NT2/D1 (cell line): ENCODE measurements around the gene MRPS6.

Experiments used
- DNase-seq: peaks from one replicate; pipeline ENCODE4 v3.0.0-alpha.2; 2011; ENCODE audit warnings: low read depth, low spot score
- H3K27me3 ChIP-seq: 2 replicates; pipeline ENCODE4 v1.6.0; 2011; ENCODE audit warnings: mild to moderate bottlenecking; ENCODE audit not compliant: insufficient read length, insufficient read depth
- H3K36me3 ChIP-seq: 2 replicates; pipeline ENCODE4 v1.6.1; 2011; ENCODE audit warnings: mild to moderate bottlenecking, low read length, mixed read lengths; ENCODE audit not compliant: insufficient read depth, insufficient read length
- H3K4me1 ChIP-seq: 2 replicates; pipeline ENCODE4 v1.5.1; 2011; ENCODE audit not compliant: insufficient read depth, insufficient read length
- H3K4me3 ChIP-seq: 2 replicates; pipeline ENCODE4 v1.5.1; 2011; ENCODE audit warnings: low read depth; ENCODE audit not compliant: insufficient read length
- H3K9ac ChIP-seq: 2 replicates; pipeline ENCODE4 v1.6.0; 2011; ENCODE audit warnings: low read depth; ENCODE audit not compliant: insufficient read length
- H3K9me3 ChIP-seq: 2 replicates; pipeline ENCODE4 v1.5.1; 2011; ENCODE audit warnings: mild to moderate bottlenecking, low read length; ENCODE audit not compliant: insufficient read depth
- SUZ12 ChIP-seq: IDR thresholded peaks from 2 replicates; pipeline ENCODE4 v1.6.1; 2011; ENCODE audit not compliant: insufficient read length, insufficient read depth; ENCODE audit errors: extremely low read depth
- YY1 ChIP-seq: IDR thresholded peaks from 2 replicates; pipeline ENCODE4 v1.6.1; 2011; ENCODE audit not compliant: insufficient read length, insufficient read depth
- ZNF274 ChIP-seq: IDR thresholded peaks from 2 replicates; pipeline ENCODE4 v1.6.1; 2011; ENCODE audit warnings: mild to moderate bottlenecking, low read depth, low read length

MRPS6 gene

GRCh38 chr21:34148419-34148804 lies 75.0 kb downstream of the MRPS6 start:
- TF ChIP-seq ZNF274 (no peak), YY1 (no peak), SUZ12 (no peak)
- no peak for DNase-seq
- H3K9me3 ChIP-seq = peaks cover 39% of the 10 kb centered on the region
- H3K36me3 ChIP-seq = peaks cover 25% of the 10 kb centered on the region
- no peak overlapping the region for H3K9ac ChIP-seq
- H3K4me1 ChIP-seq = no peaks in the 10 kb centered on the region
- H3K27me3 ChIP-seq = no peaks in the 10 kb centered on the region
- no peak overlapping the region for H3K4me3 ChIP-seq

- H3K9me3 ChIP-seq = peaks cover 33% of the 10 kb centered on the region
- no peaks in the 10 kb centered on the region for H3K27me3 ChIP-seq
- no peak overlapping the region for H3K4me3 ChIP-seq
- TF ChIP-seq SUZ12 (no peak), YY1 (no peak), ZNF274 (no peak)
- no peaks in the 10 kb centered on the region for H3K4me1 ChIP-seq
- peaks cover 20% of the 10 kb centered on the region for H3K36me3 ChIP-seq
- DNase-seq = no peak
- H3K9ac ChIP-seq = no peak overlapping the region
Observed at GRCh38 chr21:34148826-34149558, 75.6 kb downstream of the MRPS6 start.

GRCh38 chr21:34152500-34152899 lies 79.1 kb downstream of the MRPS6 start:
- H3K9me3 ChIP-seq = peaks cover 8% of the 10 kb centered on the region; the same call in 1 of the 2 replicates
- no peak overlapping the region for H3K9ac ChIP-seq
- no peak overlapping the region for H3K4me3 ChIP-seq
- TF ChIP-seq ZNF274 (no peak), YY1 (no peak)
- H3K36me3 ChIP-seq = no peaks in the 10 kb centered on the region
- H3K4me1 ChIP-seq = no peaks in the 10 kb centered on the region
- no peak for DNase-seq
- no peaks in the 10 kb centered on the region for H3K27me3 ChIP-seq

GRCh38 chr21:34154878-34155277 lies 81.5 kb downstream of the MRPS6 start:
- TF ChIP-seq SUZ12 (no peak), YY1 (no peak), ZNF274 (no peak)
- Histone ChIP-seq H3K27me3 (no peaks in the 10 kb centered on the region), H3K4me3 (no peak overlapping the region), H3K36me3 (peaks cover under 1% of the 10 kb centered on the region), H3K9ac (no peak overlapping the region), H3K4me1 (no peaks in the 10 kb centered on the region), H3K9me3 (peaks cover 26% of the 10 kb centered on the region)
- DNase-seq = no peak

DNA sequence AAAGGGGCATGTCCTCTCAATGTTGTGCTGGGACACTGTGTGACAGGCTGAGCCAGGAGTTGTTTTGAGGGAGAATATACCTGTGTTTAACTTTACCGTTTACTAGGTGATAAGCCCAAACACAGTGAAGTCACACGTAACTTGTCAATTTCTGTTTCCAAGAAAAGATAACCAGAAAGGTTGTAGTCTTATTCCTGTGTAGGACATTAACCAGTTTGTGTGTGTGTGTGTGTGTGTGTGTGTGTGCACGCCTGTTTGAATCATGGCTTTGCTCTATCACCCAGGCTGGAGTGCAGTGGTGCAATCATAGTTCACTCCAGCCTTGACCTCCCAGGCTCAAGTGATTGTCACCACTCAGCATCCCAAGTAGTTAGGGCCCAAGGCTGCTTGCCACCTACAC lies 83.6 kb downstream of the MRPS6 start:
- Histone ChIP-seq H3K4me1 (no peaks in the 10 kb centered on the region), H3K9me3 (peaks cover 21% of the 10 kb centered on the region), H3K9ac (no peak overlapping the region), H3K27me3 (no peaks in the 10 kb centered on the region), H3K36me3 (peaks cover 3% of the 10 kb centered on the region), H3K4me3 (no peak overlapping the region)
- DNase-seq = no peak
- TF ChIP-seq YY1 (no peak), ZNF274 (no peak), SUZ12 (no peak)

DNA sequence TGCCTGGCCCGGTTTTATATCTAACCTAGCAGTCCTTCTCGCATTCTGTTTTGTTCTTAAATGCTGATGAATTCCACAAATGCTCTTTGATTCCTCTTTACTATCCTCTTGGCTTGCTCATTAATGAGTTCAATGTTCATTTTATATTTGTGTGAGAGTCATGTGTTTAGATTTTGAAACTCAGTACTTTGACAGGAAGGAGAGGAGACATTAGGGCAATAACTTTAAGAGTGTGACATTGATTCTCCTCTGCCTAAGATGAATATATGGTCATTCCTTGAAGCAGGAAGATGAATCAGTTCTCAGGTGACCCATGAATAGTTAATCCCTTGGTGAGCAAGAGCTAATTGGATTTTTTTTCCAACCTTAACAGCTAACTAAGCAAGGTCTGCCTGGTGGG lies 84.1 kb downstream of the MRPS6 start:
- H3K9me3 ChIP-seq = peaks cover 26% of the 10 kb centered on the region
- no peak for TF ChIP-seq SUZ12
- TF ChIP-seq ZNF274 = no peak
- H3K27me3 ChIP-seq = no peaks in the 10 kb centered on the region
- H3K4me3 ChIP-seq = no peak overlapping the region
- no peaks in the 10 kb centered on the region for H3K4me1 ChIP-seq
- H3K36me3 ChIP-seq = peaks cover 3% of the 10 kb centered on the region
- no peak overlapping the region for H3K9ac ChIP-seq
- DNase-seq = no peak

GRCh38 chr21:34158866-34159835 lies 85.8 kb downstream of the MRPS6 start:
- H3K9me3 ChIP-seq = peaks cover 42% of the 10 kb centered on the region
- H3K9ac ChIP-seq = no peak overlapping the region
- H3K36me3 ChIP-seq = peaks cover 3% of the 10 kb centered on the region
- no peaks in the 10 kb centered on the region for H3K4me1 ChIP-seq
- no peaks in the 10 kb centered on the region for H3K27me3 ChIP-seq
- DNase-seq = no peak
- H3K4me3 ChIP-seq = no peak overlapping the region
- TF ChIP-seq SUZ12 (no peak), YY1 (no peak), ZNF274 (no peak)
